ENCODE results near the gene NKAPD1.

- TF ChIP-seq CTCF (IDR thresholded peaks at IDR 0.05; ENCODE audit: borderline replicate concordance, extremely low read depth, low read length, poor library complexity, severe bottlenecking) (no peak), EZH2 (IDR thresholded peaks at IDR 0.05; ENCODE audit: borderline replicate concordance, low read depth, low read length, severe bottlenecking) (no peak)
These were observed 22.1 kb downstream of the NKAPD1 start for GRCh38 chr11:112096194-112096593.

All from DND-41 (cell line).